ENCODE measurements around the gene TRHDE.

TRHDE gene

DNA sequence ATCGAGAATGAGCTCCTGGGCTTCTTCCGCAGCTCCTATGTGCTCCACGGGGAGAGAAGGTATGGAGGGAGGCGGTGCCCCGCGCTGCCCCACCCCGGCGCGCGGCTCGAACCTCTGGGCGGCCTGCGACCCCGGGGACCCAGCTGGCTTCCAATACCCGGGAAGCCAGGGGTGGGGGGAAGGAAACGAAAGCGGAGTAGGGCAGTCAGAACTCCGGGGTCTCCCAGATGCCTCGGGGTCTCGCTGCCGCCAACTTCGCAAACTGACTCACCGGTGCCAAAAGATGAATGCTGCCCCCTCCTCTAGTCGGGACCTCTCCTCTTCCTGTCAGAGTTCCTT, 1.3 kb downstream of the TRHDE start:
- no peak for DNase-seq (ENCODE audit: low read depth in 2 of 2)

DNA sequence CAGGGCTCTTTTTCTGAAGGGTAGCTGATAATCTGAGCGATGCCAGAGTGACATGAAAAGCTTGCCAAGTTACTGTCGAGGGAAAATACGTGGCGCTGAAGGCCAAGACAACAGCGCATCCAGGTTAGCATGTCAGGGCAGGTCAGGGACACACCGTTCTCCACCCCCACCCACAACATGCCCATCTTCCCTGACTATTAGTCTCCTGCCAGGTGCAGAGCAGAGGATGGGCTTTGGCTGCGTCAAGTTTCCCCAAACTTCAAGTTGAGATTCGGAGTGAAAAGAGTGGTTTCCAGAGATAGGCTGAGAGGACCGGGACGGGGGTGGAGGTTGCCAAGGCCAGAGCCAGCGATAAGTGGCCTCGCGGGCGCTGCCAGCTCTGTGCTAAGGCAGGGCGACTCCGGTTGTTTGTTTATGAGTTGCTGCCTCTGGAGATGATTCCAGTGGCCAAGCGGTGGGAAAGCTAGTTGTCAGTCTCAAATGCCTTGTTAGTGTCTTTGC, 1.7 kb downstream of the TRHDE start:
- no peak for DNase-seq (ENCODE audit: low read depth in 2 of 2)

DNA sequence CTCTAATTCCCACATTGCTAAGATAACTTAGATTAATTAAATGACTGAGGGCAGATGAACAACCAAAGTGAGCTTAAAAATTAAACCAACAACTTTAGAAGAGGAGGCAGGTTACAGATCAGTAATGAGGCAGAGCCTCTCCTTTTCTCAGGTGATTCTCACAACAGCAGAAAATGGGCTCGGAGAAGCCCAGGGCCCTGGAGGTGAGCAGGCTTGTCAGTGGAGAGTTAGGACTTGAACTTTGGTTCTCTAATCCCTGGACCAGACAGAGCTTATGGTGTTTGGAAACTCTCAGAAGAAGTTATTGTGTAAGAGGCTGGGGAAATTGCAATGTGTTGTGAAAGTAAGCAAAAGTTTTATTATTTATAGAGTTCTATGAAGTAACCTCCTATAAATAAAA, 2.8 kb downstream of the TRHDE start:
- DNase-seq (ENCODE audit: low read depth in 2 of 2): no peak

DNA sequence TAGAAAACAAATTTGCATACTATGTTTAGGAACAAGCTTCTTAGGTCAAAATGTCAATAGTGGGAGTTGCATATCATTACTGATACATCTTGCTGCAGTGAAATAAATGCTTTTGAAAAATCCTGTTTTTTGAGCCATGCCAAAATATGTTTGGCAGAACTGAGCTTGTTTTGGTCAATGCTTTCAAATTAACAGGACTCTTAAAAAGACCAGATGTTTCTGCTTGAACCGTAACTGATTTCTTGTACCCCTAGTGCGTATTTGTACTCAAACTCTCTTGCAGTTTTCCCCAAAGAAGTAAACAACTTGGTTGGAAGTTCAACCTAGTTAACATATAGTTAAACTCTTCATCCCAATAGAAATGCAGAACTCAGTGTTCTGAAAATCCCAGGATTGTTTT, 3.4 kb downstream of the TRHDE start:
- no peak for DNase-seq (ENCODE audit: low read depth in 2 of 2)

DNA sequence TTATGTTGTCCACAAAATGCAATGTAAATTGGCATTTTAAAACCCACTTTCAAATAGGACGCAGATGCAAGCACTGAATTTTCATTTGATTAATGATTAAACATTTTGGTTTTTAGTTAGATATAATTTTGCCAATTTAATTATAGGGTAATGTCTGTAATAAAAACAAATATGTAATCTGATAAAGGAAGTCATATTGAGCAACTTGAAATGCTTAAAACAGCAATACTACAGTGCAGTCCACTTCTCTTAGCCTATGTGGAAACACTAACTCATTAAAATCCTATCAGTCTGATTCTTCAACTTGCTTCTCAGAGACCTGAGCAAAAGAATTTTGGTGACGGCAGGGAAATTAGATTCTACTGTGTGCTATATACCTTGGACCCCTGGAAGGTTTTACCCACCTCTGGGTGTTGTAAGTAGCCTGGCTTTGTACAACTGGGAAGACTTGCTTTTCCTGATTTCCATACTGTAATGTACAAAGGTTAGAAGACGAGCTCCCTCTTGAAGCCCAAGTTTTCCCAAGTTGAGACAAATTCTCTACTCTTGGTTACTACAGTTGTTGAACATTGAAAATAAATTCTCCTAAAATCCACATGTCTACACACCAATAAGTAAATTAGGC, 4.1 kb downstream of the TRHDE start:
- no peak for DNase-seq (ENCODE audit: low read depth in 2 of 2)

DNA sequence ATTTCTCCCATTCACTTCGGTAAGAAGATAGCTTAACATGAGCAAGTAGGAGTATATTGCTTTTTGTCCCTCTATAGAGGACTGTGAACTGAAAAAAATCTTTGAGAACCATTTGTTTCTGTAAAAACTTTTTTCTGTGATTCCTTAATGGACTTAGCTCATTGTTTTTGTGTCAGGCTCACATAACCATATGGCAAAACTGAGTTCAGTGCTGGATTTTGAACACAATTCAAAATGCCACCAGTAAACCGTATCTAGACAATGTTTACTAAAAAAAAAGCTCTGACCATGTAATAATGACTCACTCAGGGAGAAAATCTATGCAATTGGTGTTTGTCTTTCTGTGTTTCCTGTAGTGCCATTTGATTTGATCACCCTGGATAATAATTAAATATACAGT, 5.2 kb downstream of the TRHDE start:
- no peak for DNase-seq (ENCODE audit: low read depth in 2 of 2)

DNA sequence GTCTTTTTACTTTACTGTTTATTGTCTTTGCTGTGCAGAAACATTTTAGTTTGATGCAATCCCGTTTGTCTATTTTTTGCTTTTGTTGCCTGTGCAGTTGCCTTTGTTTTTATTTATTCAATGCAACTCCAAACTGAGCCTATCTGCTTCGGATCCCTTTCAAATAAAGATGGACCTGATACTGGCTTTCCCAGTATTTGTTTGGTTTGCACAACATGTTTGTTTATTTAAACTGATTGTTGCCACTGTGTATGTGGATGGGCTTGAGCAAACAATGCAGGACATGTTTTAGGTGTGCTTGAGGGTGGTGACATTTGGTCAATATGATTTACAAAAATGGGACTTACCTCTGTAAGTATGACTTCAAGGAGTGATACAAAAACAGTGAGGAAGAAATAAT, 6.7 kb downstream of the TRHDE start:
- no peak for DNase-seq (ENCODE audit: low read depth in 2 of 2)

DNA sequence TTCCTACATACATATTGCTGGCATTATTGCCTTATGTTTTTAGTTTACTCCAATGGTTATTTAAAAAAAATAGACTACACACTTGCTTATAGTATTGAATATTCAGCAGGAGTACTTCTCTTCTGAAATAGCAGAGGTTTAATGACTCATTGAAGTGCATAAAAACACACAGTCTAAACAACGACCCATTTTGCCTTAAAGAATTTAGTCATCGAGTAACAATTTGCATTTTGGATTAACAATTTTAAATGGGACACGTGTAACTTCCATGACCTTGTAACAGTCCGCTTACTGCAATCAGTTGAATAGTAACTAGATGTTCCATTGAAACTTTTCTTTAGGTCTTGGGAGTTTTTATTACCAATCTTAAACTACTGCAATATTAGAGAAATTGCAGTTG, 9.0 kb downstream of the TRHDE start:
- no peak for DNase-seq (ENCODE audit: low read depth in 2 of 2)

DNA sequence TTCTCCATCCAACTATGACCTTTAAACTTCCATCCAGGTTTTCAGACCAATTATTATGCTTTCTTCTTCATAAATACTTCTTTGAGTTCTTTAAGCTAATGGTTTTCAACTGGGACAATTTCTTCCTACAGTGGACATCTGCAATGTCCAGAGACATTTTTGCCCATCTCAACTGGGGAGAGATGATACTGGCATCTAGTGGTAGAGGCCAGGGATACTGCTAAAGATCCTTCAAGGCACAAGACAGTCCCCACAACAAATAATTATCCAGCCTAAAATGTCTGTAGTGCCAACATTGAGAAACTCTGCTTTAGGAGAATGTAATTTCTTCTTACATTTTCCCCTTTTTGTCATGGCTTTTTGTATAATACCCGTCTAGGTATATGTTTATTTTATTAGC, 10.6 kb downstream of the TRHDE start:
- no peak for DNase-seq (ENCODE audit: low read depth in 2 of 2)

DNA sequence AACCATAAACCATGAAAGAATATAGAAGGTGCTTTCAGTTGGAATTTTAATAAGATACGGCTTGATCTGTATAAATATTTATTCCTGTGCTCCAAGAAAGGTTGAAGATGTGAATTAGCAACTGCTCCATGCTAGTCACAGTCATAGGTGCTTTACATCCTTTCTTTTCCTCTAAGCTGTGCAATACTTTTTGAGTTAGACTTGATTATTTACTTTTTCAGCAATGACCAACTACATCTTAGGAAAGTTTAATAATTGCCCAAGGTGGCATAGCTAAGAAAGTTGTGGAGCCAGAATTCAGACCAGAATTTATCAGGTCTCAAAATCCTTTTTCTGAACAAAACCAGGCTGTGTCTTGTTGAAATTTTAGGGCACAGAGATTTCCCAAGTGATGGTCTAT, 13.7 kb downstream of the TRHDE start:
- DNase-seq (ENCODE audit: low read depth in 2 of 2): no peak

DNA sequence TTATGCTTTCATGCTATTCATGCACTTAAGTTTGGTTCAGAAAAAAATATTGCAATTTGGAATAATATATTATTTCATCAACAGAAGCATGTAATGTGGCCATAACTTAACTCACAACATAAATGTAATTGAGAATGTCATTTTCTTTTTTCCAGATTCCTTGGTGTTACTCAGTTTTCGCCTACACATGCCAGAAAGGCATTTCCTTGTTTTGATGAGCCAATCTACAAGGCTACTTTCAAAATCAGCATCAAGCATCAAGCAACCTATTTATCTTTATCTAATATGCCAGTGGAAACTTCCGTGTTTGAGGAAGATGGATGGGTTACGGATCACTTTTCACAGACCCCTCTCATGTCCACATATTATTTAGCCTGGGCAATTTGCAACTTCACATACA, 14.4 kb downstream of the TRHDE start:
- no peak for DNase-seq (ENCODE audit: low read depth in 2 of 2)

DNA sequence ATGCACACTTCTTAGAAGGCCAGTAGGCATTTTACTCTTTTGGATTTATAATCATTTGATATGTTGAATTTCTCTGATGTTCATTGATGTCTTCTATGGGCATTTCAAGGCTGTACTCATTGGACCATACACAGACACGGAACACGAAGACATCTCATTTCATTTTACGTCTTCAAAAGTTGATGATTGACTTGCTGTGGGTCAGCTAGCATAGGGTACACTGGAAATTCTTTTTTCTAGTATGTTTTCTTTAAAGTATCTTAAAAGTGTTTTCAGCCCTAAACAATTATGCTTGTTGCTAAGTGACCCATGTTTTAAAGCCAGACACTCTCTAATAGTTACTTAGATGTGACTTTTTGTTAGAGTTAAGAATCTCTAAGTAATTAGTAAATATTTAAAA, 16.3 kb downstream of the TRHDE start:
- no peak for DNase-seq (ENCODE audit: low read depth in 2 of 2)

DNA sequence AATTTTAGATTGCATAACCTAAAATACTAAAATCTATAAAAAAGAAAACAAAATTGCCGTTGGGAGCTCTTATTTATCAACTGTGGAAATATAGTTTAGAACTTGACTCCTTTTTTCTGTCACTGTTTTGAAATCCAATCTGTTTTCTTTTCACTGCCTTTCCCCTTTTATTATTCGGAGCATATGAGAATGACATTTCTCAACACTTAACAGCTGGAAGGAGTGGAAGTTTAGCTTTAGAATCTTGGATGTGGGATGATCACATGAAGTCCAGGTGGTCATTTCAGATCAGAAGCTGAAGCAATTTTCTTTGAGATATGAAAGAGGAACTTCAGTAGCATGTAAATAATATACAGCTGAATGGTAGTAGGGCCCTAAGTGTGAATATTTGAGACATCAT, 16.7 kb downstream of the TRHDE start:
- DNase-seq (ENCODE audit: low read depth in 2 of 2): no peak

DNA sequence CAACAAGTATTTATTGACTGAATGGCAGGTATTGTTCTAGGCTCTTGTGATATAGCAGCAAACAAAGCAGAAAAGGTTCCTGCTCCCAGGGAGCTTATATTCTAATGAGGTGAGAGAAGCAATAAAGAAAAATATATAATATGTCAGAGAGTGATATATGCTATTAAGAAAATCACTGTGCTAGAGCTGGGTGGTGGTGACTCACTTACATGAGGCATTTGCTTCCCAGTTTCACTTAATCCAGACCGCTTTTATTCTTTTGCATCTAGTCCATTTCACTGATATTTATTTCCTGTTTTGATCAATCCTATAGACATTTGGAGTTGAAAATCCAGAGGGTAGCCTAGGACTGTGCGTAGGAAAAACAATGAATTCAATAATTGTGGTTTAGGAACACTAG, 17.5 kb downstream of the TRHDE start:
- DNase-seq (ENCODE audit: low read depth in 2 of 2): no peak

DNA sequence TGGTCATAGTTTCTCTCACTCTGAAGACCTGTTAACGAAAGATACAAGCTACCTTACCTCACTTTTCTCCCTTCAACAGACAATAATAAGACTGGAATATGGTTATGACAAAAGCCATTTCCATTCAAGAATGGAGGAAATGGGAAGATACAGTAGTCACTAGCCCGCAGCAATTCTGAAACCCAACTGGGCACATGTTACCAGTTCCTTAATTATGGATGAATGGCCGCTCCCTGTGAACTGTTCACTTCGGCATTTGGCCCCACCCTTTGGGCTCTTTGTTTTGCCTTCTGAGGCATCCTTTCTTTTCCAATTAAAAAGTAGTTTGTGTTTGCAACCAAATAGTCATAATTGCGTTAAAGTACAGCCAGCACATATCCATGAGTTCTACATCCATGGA, 19.0 kb downstream of the TRHDE start:
- no peak for DNase-seq (ENCODE audit: low read depth in 2 of 2)

DNA sequence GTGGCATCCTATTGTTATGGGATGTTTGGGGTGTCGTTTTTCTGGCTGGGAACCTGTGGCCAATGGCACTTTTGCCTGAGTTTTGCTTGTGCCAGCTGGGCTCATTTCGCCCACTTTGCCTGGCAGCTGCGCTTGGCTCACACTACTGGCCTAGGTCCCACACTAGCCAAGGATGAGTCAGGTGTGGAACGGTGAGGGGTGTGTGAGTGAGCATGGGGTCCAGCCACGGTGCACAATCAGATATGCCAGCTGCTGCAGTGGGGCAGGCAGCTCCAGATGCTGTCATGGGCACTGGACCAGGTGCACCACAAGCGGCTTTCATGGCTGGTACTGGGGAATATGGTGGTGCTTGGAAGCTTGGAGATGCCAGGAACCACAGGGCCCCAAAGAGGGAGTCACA, 21.5 kb downstream of the TRHDE start:
- no peak for DNase-seq (ENCODE audit: low read depth in 2 of 2)

DNA sequence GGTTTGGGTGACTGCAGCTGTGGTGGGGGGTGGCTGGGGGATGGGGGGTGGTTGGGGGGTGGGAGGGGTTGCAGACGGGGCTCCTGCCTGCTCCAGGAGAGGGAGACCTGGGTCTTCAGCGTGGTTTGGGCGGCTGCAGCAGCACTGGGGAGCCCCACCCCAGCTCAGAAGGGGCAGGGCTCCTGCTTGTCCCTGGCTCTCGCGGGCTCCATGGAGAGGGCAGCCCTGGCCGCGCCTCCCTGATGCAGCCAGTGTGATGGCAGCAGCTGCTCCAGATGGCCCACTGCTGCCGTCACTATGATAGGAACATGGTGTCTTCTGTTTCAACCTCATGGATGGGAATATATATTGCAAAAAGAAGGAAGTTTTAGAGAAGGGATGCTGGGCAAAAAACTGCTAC, 22.9 kb downstream of the TRHDE start:
- no peak for DNase-seq (ENCODE audit: low read depth in 2 of 2)

DNA sequence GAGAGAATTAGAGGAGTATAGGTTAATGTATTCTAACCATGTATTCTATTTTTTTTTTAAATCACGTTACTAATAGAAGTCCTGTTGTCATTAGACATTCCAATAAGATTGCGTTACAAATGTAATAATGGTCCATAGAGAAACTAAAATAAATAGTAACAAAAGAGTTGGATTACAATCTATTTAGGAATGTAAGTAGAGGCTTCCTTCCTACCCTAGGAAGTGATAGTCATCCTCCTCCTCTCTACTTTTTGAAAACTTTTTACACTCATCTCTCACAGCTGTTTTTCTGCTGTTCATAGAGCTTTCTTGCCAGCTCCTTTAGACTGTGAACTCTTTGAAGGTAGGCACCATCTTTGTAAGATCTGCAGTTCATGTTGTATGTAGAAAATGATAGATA, 23.6 kb downstream of the TRHDE start:
- DNase-seq (ENCODE audit: low read depth in 2 of 2): no peak

DNA sequence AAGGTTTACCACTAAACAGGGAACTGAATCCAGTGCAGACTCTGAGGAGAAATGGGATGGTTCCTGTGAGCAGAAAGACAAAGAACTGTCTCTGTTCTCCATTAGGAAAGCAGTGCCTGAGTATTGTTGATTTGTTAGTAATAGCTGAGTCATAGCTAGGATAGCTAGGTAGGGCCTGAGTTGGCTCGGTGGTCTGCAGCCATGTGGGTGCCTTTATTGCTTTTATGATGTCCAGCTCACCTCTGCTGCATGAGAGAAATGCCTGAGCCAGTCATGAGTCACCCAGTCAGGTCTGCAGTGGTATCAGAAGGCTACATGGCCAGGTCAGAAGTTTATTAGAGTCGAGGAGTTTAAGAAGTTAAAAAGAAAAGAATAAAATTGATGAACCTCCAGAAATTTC, 24.2 kb downstream of the TRHDE start:
- DNase-seq (ENCODE audit: low read depth in 2 of 2): no peak

DNA sequence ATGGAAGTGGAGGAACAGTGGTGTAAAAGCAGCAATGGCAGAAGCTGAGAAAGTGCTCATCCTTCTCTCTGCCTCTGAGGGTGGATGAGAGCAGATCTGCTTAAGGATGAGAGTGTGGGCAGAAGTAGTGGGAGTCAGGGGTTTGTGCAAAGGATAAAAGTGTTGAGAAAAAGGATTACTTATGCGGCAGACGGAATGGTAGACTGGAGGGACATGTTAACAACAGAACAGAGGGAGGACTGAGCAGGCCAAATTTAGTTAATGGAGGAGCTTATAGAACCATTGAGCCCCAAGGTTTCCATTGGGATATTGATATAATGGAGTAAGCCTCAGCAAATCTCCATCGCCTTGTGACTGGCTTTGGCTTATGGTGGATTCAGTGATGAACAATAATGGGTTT, 25.5 kb downstream of the TRHDE start:
- no peak for DNase-seq (ENCODE audit: low read depth in 2 of 2)

DNA sequence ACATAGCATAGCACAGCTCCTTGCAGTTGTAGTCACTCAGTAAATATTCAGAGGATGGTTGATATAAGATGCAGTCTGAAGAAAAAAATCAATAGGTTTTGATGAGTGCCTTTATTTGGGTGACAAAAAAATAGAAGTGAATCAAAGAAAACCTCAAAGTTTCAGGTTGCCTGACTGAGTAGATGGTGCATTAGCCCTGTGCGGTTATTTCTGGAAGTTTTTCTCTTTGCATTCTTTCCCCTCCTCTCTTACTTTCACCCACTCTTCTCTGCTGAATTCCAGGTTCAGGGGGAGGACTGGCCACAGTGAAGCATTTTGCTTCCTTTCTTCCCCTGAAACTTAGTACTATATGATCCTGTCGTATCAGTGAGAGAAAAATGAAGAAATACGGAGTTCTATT, 28.6 kb downstream of the TRHDE start:
- no peak for DNase-seq (ENCODE audit: low read depth in 2 of 2)

DNA sequence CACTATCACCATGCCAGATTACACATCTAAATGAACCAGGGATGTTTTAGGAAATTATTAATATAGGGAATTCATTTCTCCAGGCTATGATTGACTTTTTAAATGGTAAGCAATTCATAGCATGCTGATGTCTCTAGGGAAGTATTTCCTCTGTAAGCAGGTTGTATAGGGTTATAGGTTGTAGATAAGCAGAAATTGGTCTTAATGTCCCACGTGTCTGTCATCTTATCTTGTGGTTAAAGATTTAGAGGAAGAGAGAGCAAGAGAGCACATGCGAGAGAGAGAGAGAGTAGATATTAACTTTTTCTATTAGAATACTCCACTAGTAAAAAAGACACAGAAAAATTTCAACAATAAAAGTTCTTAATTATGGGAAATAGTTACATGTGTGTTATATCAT, 32.6 kb downstream of the TRHDE start:
- no peak for DNase-seq (ENCODE audit: low read depth in 2 of 2)

DNA sequence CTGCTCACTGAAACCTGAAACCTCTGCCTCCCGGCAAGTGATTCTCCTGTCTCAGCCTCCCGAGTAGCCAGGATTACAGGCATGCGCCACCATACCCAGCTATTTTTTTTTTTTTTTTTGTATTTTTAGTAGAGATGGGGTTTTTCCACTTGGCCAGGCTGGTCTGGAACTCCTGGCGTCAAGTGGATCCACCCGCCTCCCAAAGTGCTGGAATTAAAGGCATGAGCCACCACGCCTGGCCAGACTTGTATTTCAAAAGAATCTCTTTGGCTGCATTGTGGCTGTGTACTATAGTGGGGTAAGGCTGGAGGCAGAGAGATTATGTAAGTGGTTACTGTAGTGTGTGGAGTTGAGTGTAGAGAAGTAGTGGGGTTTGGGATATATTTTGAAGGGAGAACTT, 35.1 kb downstream of the TRHDE start:
- no peak for DNase-seq (ENCODE audit: low read depth in 2 of 2)

DNA sequence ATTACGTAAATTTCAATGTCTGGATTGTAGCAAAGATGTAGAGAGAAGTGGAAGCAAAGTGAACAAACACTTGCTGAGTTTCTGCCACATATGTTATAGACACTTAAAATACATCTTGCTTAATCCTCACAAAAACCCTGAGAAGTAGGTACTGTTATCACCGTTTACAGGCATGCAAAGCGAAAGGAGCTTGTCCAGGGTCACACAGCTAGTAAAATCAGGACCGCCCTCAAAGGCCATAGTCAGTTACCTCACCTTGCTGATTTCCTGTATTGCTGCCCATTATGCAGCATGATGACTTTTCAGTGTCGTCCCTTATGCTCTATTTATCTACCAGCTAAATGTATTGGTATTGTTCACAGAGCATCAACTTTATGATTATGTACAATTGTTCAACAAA, 39.8 kb downstream of the TRHDE start:
- no peak for DNase-seq (ENCODE audit: low read depth in 2 of 2)

DNA sequence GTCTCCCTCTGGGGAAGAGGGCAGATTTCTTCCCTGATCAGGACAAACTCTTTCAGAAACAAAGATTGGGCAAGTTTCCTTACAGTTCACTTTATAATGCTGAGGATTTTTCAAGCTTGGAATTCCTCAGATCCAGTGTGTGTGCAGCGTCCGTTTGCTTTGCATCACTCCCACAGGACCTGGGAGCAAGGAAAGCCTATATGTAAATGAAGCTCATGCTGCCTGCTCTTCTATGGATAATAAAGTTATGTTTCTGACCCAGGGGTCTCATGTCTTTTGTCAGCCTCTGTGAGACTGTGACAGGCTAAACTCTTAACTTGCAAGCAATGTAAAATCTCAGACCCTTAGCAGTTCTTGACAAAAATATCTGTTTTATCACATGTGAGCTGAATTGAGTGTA, 41.6 kb downstream of the TRHDE start:
- DNase-seq (ENCODE audit: low read depth in 2 of 2): no peak
